Subcutaneous abdominal adipose tissue (tissue), 5 donors: Measurements from ENCODE around the gene TMEM106B.

Experiments used
- H3K27ac ChIP-seq: one replicate; pipeline ENCODE4 v1.7.0; 2013; ENCODE audit warnings: low read depth, mild to moderate bottlenecking, inconsistent platforms, low read length, moderate library complexity
- H3K27me3 ChIP-seq, 5 donors: one replicate each; pipeline ENCODE4 v1.7.0; 2013; ENCODE audit warnings: low read length in 5 of 5, inconsistent platforms in 1 of 5; ENCODE audit not compliant: control insufficient read depth in 5 of 5, insufficient read depth in 4 of 5
- H3K36me3 ChIP-seq, 5 donors: one replicate each; pipeline ENCODE4 v1.7.0; 2013; ENCODE audit warnings: low read length in 5 of 5; ENCODE audit not compliant: control insufficient read depth in 5 of 5, insufficient read depth in 5 of 5
- H3K4me1 ChIP-seq, 5 donors: one replicate each; pipeline ENCODE4 v1.7.0; 2013; ENCODE audit warnings: low read length in 5 of 5, mild to moderate bottlenecking in 3 of 5, moderate library complexity in 1 of 5; ENCODE audit not compliant: control insufficient read depth in 5 of 5, insufficient read depth in 5 of 5
- H3K4me3 ChIP-seq, 5 donors: one replicate each; pipeline ENCODE4 v1.7.0; 2013; ENCODE audit warnings: low read length in 5 of 5, low read depth in 1 of 5
- H3K9ac ChIP-seq, 5 donors: one replicate each; pipeline ENCODE4 v1.7.0; 2013; ENCODE audit warnings: low read length in 5 of 5, mild to moderate bottlenecking in 4 of 5, moderate library complexity in 3 of 5
- H3K9me3 ChIP-seq, 5 donors: one replicate each; pipeline ENCODE4 v1.7.0; 2013; ENCODE audit warnings: low read length in 5 of 5; ENCODE audit not compliant: control insufficient read depth in 5 of 5
- donor health status: healthy.
- donor health status: healthy.
- donor health status: healthy.
- donor health status: healthy.
- donor health status: healthy.

The TMEM106B gene

DNA sequence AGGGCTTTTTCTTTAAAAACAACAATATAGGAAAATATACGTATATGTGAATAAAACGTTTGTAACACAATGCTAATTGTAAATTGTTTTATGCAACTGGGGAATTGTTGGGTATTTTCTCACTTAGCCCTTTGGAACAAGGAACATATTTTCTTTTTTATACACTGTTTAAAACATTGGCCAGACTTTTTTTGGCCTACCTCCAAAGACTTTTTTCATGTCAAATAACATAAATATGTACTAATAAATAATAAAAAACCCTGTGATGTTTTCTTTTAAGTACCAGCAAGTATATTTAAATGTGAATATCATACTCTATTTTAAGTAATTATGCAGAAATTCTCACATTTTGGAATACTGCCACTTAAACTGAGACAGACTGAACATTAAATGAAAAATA lies 15.7 kb downstream of the TMEM106B start:
- peaks cover 0 to 4% (median 0%) of the 10 kb centered on the region in 5 donors for H3K4me1 ChIP-seq
- H3K9me3 ChIP-seq = no peaks in the 10 kb centered on the region
- no peaks in the 10 kb centered on the region for H3K27me3 ChIP-seq
- H3K36me3 ChIP-seq = peaks cover 8 to 33% (median 13%) of the 10 kb centered on the region in 5 donors
- no peak overlapping the region for H3K27ac ChIP-seq
- no peak overlapping the region for H3K9ac ChIP-seq
- no peak overlapping the region for H3K4me3 ChIP-seq

DNA sequence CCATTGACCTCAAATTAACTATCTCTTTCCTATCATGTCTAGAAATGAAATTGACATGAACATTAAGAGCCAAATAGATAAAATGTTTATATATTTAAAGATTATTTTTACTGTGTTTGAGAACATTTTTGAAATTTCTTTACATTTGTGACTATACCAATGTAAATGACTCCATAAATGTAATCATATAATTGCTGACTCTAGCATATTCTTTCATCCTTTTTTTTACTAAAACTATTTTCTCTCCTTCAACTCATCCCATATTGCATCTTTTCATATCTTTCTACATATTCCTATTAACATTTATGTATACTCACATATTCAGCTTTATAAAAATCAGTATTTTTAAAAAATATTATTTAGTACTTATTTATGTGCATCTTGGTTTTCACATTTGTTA lies 16.9 kb downstream of the TMEM106B start:
- Histone ChIP-seq H3K4me3 (no peak overlapping the region), H3K4me1 (no peaks in the 10 kb centered on the region), H3K36me3 (peaks cover 8 to 40% (median 17%) of the 10 kb centered on the region in 5 donors), H3K9me3 (no peaks in the 10 kb centered on the region), H3K27ac (no peak overlapping the region), H3K27me3 (no peaks in the 10 kb centered on the region), H3K9ac (no peak overlapping the region)

DNA sequence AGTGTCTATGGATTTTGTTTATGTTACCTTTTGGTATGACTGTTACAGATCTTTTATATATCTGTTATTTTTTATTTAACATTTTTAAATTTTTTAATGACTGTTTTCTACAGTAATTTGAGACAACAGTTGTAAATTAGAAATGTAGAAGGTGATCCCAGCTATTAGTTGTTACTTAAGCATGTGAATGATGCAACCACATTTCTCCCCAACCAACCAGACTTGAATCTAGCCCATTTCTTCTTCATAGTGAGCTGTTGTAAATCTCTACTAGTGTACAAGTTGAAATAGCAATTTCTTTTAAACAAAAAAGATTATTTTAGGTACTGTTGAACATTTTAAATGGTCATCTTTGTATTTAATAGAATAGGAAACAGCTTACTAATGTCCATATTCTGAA lies 18.0 kb downstream of the TMEM106B start:
- H3K9me3 ChIP-seq = no peaks in the 10 kb centered on the region
- H3K27me3 ChIP-seq = no peaks in the 10 kb centered on the region
- no peak overlapping the region for H3K9ac ChIP-seq
- no peaks in the 10 kb centered on the region for H3K4me1 ChIP-seq
- H3K36me3 ChIP-seq = peaks cover 6 to 41% (median 18%) of the 10 kb centered on the region in 5 donors
- H3K4me3 ChIP-seq = no peak overlapping the region
- H3K27ac ChIP-seq = no peak overlapping the region

DNA sequence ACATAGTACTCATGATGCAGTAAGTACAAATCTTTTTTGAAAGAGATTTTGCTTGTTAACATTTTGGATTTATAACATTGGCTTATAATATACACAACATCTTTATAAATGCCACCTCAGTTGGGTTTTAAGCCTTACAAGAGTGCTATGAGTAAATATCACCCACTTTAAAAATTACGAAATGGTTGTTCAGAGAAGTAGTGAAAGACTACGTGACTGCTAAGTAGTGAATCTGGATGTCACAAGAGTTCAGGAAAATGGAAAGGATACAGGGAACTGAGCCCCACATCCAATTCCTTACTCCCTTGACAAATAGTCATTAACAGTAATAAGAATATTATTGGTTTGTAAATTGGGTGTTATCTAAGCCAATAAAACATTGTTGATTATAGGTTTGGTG lies 20.0 kb downstream of the TMEM106B start:
- no peak overlapping the region for H3K4me3 ChIP-seq
- H3K9ac ChIP-seq = no peak overlapping the region
- no peak overlapping the region for H3K27ac ChIP-seq
- H3K36me3 ChIP-seq = peaks cover 5 to 43% (median 11%) of the 10 kb centered on the region in 5 donors
- H3K9me3 ChIP-seq = no peaks in the 10 kb centered on the region
- no peaks in the 10 kb centered on the region for H3K4me1 ChIP-seq
- H3K27me3 ChIP-seq = no peaks in the 10 kb centered on the region

DNA sequence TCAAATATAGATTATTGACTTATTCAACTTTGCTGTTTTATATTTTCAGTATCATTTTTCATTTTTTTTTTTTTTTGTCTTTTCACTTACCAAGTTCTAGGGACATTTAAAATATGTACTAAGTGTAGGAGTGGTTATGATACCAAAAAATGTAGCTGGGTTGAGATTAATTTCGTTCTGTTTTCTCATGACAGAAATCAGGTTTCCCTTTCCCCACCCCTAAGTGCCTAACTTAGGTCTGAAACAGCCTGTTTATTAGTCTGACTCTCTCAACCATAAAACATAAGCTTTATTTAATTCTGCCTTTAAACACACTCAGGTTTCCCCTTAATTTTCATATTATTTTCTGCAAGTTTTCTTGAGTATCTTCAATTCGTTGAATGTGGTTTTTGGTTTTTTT lies 22.1 kb downstream of the TMEM106B start:
- Histone ChIP-seq H3K27ac (no peak overlapping the region), H3K4me3 (no peak overlapping the region), H3K27me3 (no peaks in the 10 kb centered on the region), H3K9me3 (no peaks in the 10 kb centered on the region), H3K36me3 (peaks cover 12 to 39% (median 21%) of the 10 kb centered on the region in 5 donors), H3K9ac (no peak overlapping the region), H3K4me1 (no peaks in the 10 kb centered on the region)

DNA sequence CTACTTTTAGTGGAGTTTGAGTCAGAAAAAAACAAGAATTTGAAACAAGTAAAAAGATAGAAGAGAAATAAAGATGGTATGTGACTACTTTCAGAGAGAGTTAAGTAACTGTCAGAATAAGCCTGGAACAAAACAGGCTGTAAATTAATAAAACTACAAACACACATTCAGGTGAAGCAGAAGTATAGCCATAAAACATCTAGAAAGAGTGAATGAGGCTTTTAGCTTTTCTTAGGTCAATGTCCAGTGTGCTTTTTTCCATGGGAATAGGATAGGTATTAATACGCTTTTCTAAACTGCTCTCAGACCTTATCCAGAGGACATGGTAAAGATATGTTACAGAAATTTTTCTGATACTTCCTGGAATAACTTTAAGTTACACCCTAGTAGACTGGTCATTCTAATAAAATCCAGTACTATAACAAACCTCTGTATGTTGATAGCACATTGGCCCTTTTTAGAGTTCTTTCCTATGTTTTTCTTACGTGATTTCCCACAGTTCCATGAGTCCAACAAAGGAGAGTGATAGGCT lies 23.3 kb downstream of the TMEM106B start:
- H3K36me3 ChIP-seq = peaks cover 13 to 47% (median 25%) of the 10 kb centered on the region in 5 donors
- H3K4me1 ChIP-seq = no peaks in the 10 kb centered on the region

DNA sequence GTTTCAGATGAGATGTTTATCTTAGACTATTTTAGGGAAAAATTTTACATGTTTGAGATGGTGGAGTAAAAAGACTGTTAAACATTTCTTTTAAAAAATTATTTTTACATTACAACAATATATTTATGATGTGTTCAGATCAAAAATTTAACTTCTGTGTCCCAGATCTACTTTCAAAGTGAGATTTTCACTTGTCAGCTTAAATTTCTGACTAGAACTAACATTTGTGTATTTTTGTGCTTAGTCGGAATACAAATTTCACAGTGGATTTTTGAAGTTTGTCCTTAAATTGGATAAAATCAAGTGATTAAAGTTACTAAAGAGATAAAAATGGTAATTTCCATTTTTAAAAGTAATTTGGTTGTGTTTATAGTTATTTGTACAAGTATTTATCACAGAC lies 24.9 kb downstream of the TMEM106B start:
- H3K4me3 ChIP-seq = no peak overlapping the region
- no peak overlapping the region for H3K27ac ChIP-seq
- H3K36me3 ChIP-seq = peaks cover 11 to 38% (median 22%) of the 10 kb centered on the region in 5 donors
- H3K9me3 ChIP-seq = no peaks in the 10 kb centered on the region
- H3K27me3 ChIP-seq = no peaks in the 10 kb centered on the region
- H3K9ac ChIP-seq = no peak overlapping the region
- no peaks in the 10 kb centered on the region for H3K4me1 ChIP-seq

More for the DNA sequence above, 23.3 kb downstream of the TMEM106B start:
- H3K27ac ChIP-seq = no peak overlapping the region
- H3K4me3 ChIP-seq = no peak overlapping the region
- H3K27me3 ChIP-seq = no peaks in the 10 kb centered on the region
- H3K9ac ChIP-seq = no peak overlapping the region
- H3K9me3 ChIP-seq = no peaks in the 10 kb centered on the region

DNA sequence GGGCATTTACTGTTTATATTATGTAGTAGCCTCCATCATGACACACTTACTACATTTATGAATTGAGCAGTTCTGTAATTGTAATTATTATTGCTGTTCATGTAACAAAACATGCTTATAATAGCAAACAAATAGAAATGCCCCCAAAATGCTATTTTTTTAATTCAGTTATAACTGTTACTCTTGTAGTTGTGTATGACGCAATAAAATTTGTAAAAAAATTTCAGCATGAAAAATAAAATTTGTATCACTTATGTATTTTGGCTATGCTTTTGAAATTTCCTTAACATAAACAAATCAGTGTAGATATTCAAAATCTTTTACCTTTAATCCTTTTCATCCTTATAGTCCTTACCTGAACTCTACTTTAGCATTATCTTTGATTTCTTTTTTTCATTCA lies 25.9 kb downstream of the TMEM106B start:
- Histone ChIP-seq H3K27ac (no peak overlapping the region), H3K9me3 (no peaks in the 10 kb centered on the region), H3K4me1 (no peaks in the 10 kb centered on the region), H3K4me3 (no peak overlapping the region), H3K27me3 (no peaks in the 10 kb centered on the region), H3K36me3 (peaks cover 9 to 29% (median 16%) of the 10 kb centered on the region in 5 donors), H3K9ac (no peak overlapping the region)

DNA sequence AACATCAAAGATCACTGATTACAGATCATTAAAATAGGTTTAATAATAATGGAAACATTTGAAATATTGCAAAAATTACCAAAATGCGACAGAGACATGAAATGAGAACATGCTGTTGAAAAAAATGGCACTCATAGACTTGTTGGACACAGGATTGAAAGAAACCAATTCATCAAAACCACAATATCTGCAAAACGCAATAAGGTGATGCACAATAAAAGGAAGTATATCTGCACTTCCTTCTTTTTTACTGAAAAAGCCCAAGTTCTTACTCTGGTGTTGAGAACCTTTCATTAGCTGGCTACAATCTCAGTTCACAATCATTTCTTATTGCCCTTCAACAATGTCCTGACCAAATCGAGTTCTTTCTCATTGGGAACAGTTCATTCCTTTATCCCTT lies 28.7 kb downstream of the TMEM106B start:
- Histone ChIP-seq H3K4me3 (no peak overlapping the region), H3K4me1 (no peaks in the 10 kb centered on the region), H3K27me3 (no peaks in the 10 kb centered on the region), H3K27ac (no peak overlapping the region), H3K9ac (no peak overlapping the region), H3K9me3 (no peaks in the 10 kb centered on the region), H3K36me3 (peaks cover 6 to 18% (median 11%) of the 10 kb centered on the region in 5 donors)

DNA sequence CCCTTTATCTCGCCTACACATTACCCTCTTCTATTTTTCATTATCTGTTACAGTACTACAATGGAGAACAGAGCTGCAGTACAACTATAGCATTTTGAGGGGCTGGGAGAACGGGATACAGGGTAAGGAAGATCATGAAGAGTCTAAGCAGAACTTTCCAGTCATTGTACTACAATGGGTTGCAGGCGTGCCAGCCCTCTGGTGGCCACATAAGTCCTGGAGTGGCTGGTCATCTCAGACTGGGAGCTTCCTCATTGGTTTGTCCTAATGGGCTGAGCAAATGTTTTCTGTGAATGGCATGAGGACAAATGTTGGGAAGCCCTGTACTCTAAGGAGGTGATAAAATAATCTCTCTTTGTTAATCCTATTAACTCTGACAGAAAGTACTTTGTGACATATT lies 33.0 kb downstream of the TMEM106B start:
- no peaks in the 10 kb centered on the region for H3K27me3 ChIP-seq
- H3K27ac ChIP-seq = no peak overlapping the region
- H3K4me3 ChIP-seq = no peak overlapping the region
- H3K9me3 ChIP-seq = no peaks in the 10 kb centered on the region
- H3K36me3 ChIP-seq = peaks cover 0 to 3% (median 0%) of the 10 kb centered on the region in 5 donors
- no peak overlapping the region for H3K9ac ChIP-seq
- H3K4me1 ChIP-seq = no peaks in the 10 kb centered on the region
